GM18526 (cell line): ENCODE data around the gene SSPN.

Source experiments
- POLR2A ChIP-seq: IDR thresholded peaks from 3 replicates; pipeline ENCODE4 v1.6.1; 2011; ENCODE audit not compliant: insufficient read length; ENCODE audit errors: extremely low read depth

Gene SSPN

GRCh38 chr12:26203167-26203780 is 7.9 kb downstream of the SSPN start:
- TF ChIP-seq POLR2A, result no peak

DNA sequence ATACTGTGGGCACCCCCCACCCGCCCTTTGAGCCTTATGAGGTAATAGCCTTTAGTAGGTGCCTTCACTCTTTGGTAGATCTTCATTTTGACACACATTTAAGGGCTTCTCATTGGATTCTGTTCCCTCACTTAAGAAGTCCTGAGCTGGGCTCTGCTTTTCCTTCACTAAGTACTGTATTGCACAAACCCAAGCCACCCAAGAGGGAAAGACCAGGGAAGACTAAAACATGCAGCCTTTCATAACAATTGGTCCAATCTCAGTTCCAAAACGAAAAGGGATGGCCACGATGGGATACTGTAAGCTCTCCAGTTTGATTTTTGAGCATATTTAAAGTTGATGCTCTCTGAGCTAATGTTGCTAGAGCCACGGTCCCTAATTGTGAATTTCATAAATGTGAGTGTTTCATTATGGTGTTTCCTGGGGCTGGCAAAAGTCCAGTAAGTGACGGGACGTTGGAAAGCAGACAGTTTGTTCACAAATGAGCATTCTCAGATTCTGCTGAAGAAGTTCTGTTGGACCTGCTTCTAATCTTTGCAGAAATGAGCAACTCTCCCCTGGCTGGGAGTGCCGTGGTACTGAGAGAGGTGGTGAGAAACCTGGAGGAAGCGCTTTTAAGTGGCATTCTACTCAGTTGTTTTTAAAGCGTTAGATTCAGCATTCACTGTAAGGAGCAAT is 9.4 kb downstream of the SSPN start:
- no peak for TF ChIP-seq POLR2A

- TF ChIP-seq POLR2A, result no peak
Measured at GRCh38 chr12:26205298-26205697, 9.9 kb downstream of the SSPN start.

- no peak for TF ChIP-seq POLR2A
Measured at GRCh38 chr12:26205941-26206340, 10.6 kb downstream of the SSPN start.

DNA sequence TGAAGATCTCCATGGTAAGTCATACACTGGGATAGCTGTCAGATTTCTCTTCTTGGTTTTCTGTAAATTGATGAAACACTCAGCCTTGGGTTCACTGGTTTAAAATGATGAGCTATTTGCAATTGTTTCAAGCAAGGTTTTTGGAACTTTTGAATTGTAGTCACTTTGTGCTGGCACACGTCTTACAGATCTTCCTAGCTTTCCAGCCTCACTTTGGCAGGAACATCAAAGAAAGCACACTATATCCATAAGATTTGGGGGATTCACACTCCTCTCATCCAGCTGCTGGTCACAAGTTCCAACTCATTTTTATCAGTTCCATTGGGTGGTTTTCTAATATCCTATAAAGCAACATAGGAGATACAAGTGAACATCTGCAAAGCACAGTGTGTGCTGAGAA is 16.0 kb downstream of the SSPN start:
- TF ChIP-seq POLR2A, result no peak

DNA sequence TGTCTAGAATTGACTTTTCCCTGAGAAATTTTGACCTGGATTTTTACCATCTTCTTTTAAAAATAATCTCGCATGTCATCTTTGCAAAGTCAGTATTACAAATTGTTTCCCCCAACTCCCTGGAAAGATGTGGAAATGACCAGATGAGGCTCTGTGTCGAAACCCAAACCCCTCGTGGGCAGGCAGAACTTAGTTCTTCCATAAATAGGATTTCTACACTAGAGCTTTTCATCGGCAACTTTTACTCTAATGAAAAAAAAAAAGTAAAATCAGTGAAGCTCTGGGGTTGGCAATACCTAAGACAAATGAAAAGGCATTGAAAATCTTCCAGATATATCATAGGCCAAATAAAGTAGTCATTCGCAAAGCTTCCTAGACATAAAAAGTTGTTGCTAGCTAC is 17.0 kb downstream of the SSPN start:
- TF ChIP-seq POLR2A, result no peak

DNA sequence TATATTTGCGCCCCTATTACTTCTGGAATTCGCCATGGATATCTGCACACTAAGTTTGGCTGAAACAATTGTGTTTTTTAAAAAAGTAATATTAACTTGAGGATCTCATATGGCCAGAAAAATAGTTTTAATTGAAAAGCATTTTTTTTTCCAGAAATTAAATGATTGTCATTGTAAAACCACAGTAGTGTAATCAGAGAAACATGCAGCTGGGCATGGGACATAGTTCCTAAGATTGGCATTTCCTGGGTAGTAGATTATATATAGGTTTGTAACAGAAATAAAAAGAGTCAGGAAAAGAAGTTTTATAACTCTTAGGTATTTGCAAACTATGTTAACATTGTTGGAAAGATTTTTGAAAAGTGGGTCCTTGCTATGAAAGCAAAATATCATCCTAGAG is 17.6 kb downstream of the SSPN start:
- TF ChIP-seq POLR2A, result no peak

DNA sequence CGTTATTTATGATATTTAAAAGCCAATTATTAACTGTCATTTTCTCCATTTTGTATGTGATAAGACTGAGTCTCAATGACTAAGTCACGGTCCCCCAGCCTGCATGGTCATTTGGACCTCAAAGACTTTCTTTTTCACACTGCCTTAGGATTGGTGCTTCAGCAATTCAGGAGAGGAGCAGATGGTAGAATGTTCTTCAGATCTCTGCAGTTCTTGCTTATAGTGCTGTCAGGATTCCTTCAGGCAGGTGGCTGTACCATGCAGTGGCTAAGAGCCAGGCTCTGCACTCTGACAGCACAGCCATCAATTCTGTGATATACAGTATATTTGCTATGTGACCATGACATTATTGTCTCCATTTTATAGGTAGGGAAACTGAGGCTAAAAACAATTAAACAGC is 18.7 kb downstream of the SSPN start:
- TF ChIP-seq POLR2A, result no peak

GRCh38 chr12:26219736-26220135 is 24.4 kb downstream of the SSPN start:
- TF ChIP-seq POLR2A, result no peak

- TF ChIP-seq POLR2A, result no peak
Measured at GRCh38 chr12:26224657-26225056, 29.3 kb downstream of the SSPN start.

GRCh38 chr12:26226122-26226521 is 30.7 kb downstream of the SSPN start:
- TF ChIP-seq POLR2A, result no peak

- TF ChIP-seq POLR2A, result no peak
Measured at GRCh38 chr12:26226629-26227360, 31.4 kb downstream of the SSPN start.

- no peak for TF ChIP-seq POLR2A
Measured at GRCh38 chr12:26227361-26227745, 32.0 kb downstream of the SSPN start.

- TF ChIP-seq POLR2A, result no peak
Measured at GRCh38 chr12:26229910-26230309, 34.5 kb downstream of the SSPN start.

DNA sequence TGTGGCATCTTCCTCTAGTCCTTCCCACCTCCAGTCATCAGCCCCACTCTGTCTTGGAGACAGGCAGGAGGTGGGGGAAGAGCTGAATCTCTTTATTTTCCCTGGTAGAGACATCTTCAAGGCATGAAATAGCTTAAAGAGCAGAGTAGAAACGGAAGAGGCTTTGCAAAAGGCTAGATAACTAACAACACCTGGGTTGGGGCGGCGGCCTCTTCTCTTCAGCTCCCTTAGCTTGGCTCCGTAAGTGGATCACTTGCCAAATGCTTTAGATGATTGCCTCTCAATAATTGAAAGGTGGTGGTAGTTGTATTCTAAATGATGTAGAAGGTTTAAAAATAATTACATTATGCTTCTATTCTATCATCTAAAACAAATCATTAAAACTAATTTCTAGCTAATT is 36.1 kb downstream of the SSPN start:
- no peak for TF ChIP-seq POLR2A

GRCh38 chr12:26231921-26232320 is 36.5 kb downstream of the SSPN start:
- TF ChIP-seq POLR2A, result no peak
